Gastroesophageal sphincter (tissue), 4 donors: ENCODE results near the gene TENM3. TPM values are rescaled to one million over a fixed set of nuclear protein-coding genes. Genes with fewer than 3 reads are reported as not detected.

ENCODE experiments used
- ATAC-seq: fragments of 150-250 bp; one replicate; pipeline ENCODE4 v1.9.1; 2016; ENCODE audit warnings: mild to moderate bottlenecking, moderate library complexity
- H3K27ac ChIP-seq, 4 donors: fragments of 200-600 bp; sonication (generic) in 3 of 4; 1 replicate in 3 of 4; 2 replicates in 1 of 4; pipeline ENCODE4 v1.5.1; 2016 to 2019
- H3K27me3 ChIP-seq: fragments of 200-600 bp; sonication (generic); one replicate; pipeline ENCODE4 v1.5.1; 2019
- H3K36me3 ChIP-seq, 2 donors: fragments of 200-600 bp; sonication (generic); one replicate each; pipeline ENCODE4 v1.5.1; 2019; ENCODE audit warnings: control low read depth in 1 of 2
- H3K4me1 ChIP-seq, 3 donors: fragments of 200-600 bp; sonication (generic); 1 replicate in 2 of 3; 2 replicates in 1 of 3; pipeline ENCODE4 v1.5.1; 2016 to 2019; ENCODE audit warnings: control low read depth in 2 of 3
- H3K4me3 ChIP-seq, 2 donors: fragments of 200-600 bp; sonication (generic); one replicate each; pipeline ENCODE4 v1.5.1; 2019; ENCODE audit warnings: mild to moderate bottlenecking in 1 of 2, moderate library complexity in 1 of 2
- H3K9me3 ChIP-seq, 3 donors: fragments of 200-600 bp; sonication (generic); one replicate each; pipeline ENCODE4 v1.5.1; 2017 to 2019; ENCODE audit warnings: control low read depth in 2 of 3
- EP300 ChIP-seq: sonication (generic); formaldehyde crosslinking; IDR thresholded peaks from one replicate; pipeline ENCODE4 v1.6.1; 2017; ENCODE audit warnings: antibody characterized with exemption, mild to moderate bottlenecking
- POLR2A ChIP-seq, 2 donors: fragments of 450-650 bp; IDR thresholded peaks; one replicate each; pipeline ENCODE4 v1.6.1; 2017; ENCODE audit warnings: antibody characterized with exemption in 2 of 2, mild to moderate bottlenecking in 2 of 2, moderate library complexity in 1 of 2
- POLR2AphosphoS5 ChIP-seq: sonication (generic); formaldehyde crosslinking; IDR thresholded peaks from one replicate; pipeline ENCODE4 v1.6.1; 2017; ENCODE audit warnings: antibody characterized with exemption
- WGBS, 2 donors: methylation state at CpG; one replicate each; pipeline ENCODE4 v1.1.5; 2018; ENCODE audit warnings: low coverage in 1 of 2; 5-methylcytosine and 5-hydroxymethylcytosine counted together
- total RNA-seq, 4 donors: library from RNA; depleted of rRNA; stranded (reverse); fragments of >200 nt; gene quantifications; one replicate each; pipeline ENCODE4 v1.1.0, GENCODE V29; 2016
- TF ChIP-seq, protein P1 (sequence below), 4 experiments: fragments of 200-600 bp in 2 of 4; fragments of 450-650 bp in 2 of 4; sonication (generic) in 1 of 4; IDR thresholded peaks; one replicate each; pipeline ENCODE4 v1.5.1; 2017 to 2019; ENCODE audit warnings: antibody characterized with exemption in 4 of 4, mild to moderate bottlenecking in 2 of 4, moderate library complexity in 2 of 4

TENM3 gene
- total RNA-seq, 4 donors from 2014 or later = 8.2 to 39.9 (median 15.8) TPM

DNA sequence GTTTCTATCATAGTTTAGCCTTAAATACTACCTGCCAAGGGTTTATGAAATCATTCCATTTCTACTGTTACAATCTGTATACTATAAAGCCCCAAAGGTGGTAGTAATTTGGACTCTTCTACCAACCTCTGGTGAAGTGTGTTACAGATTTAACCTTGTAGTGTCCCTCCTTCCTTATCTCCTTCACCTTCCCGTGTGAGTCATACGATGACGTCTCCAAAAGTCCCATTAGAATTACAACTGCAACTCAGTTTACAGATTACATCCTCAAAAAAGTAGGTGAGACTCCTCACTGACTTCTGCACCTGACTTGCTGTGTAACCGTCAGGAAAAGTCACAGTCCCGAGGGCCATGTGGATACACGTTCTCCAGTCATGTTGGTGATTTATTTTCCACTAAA is 455.0 kb downstream of the TENM3 start:
- ATAC-seq = no peak
- no peaks in the 10 kb centered on the region for H3K36me3 ChIP-seq
- no peaks in the 10 kb centered on the region for H3K4me1 ChIP-seq
- no peaks in the 10 kb centered on the region for H3K9me3 ChIP-seq
- H3K27ac ChIP-seq = no peak overlapping the region
- H3K27me3 ChIP-seq = no peaks in the 10 kb centered on the region
- no peak for TF ChIP-seq POLR2A (IDR thresholded peaks at IDR 0.05)
- TF ChIP-seq POLR2AphosphoS5 = no peak
- TF ChIP-seq EP300 = no peak
- TF ChIP-seq, protein P1, sequence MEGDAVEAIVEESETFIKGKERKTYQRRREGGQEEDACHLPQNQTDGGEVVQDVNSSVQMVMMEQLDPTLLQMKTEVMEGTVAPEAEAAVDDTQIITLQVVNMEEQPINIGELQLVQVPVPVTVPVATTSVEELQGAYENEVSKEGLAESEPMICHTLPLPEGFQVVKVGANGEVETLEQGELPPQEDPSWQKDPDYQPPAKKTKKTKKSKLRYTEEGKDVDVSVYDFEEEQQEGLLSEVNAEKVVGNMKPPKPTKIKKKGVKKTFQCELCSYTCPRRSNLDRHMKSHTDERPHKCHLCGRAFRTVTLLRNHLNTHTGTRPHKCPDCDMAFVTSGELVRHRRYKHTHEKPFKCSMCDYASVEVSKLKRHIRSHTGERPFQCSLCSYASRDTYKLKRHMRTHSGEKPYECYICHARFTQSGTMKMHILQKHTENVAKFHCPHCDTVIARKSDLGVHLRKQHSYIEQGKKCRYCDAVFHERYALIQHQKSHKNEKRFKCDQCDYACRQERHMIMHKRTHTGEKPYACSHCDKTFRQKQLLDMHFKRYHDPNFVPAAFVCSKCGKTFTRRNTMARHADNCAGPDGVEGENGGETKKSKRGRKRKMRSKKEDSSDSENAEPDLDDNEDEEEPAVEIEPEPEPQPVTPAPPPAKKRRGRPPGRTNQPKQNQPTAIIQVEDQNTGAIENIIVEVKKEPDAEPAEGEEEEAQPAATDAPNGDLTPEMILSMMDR (IDR thresholded peaks at IDR 0.05) = no peak
- no peak overlapping the region for H3K4me3 ChIP-seq
- 76 to 81% methylated on average over 6 of the region's 6 CpGs for WGBS, 2 donors

DNA sequence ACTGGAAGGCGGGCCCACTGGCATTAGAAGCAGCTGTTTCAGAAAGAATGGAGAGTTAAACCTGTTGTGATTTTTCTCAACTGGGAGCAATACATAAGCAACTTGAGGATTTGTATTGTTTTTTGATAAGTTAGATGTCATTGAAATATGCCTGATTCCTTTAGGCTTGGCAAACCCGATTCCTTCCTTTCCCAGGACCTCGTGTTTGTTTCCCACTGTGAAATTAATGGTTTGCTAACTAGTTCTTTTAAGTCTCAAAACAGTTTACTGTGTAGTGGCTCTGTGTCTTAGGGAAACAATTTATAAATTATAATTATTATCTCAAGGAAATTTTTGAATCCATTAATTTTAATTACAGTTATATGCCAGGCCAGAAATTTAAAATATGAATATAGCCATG is 456.0 kb downstream of the TENM3 start:
- Histone ChIP-seq H3K27ac (no peak overlapping the region), H3K27me3 (no peaks in the 10 kb centered on the region), H3K4me1 (no peaks in the 10 kb centered on the region), H3K4me3 (no peak overlapping the region), H3K9me3 (no peaks in the 10 kb centered on the region), H3K36me3 (no peaks in the 10 kb centered on the region)
- WGBS, 2 donors = 43 to 68% methylated on average over 3 of the region's 3 CpGs
- TF ChIP-seq POLR2A (IDR thresholded peaks at IDR 0.05) (no peak), EP300 (no peak), POLR2AphosphoS5 (no peak)
- TF ChIP-seq, protein P1 (IDR thresholded peaks at IDR 0.05) = no peak
- no peak for ATAC-seq

DNA sequence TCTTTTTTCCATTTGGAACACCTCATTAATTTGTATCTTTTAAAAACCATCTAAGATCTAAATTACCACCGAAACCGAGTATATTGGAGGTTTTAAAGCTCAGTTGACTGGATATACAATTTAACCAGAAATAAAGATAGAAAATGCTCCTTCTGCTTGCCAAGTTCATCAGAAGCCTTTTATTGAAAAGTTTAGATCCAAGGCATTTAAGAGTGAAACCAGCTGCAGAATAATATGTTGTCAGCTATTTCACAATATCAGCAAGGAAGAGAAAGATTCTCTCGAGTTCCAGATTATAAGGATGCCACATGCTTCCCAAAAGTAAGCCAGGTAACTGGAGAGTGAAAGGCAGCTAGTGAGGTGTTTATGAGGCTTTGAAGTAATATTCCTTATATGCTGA is 456.6 kb downstream of the TENM3 start:
- H3K36me3 ChIP-seq = no peaks in the 10 kb centered on the region
- TF ChIP-seq EP300 (no peak), POLR2AphosphoS5 (no peak), POLR2A (IDR thresholded peaks at IDR 0.05) (no peak)
- TF ChIP-seq, protein P1 (IDR thresholded peaks at IDR 0.05) = no peak
- H3K9me3 ChIP-seq = no peaks in the 10 kb centered on the region
- no peak overlapping the region for H3K27ac ChIP-seq
- H3K27me3 ChIP-seq = no peaks in the 10 kb centered on the region
- no peaks in the 10 kb centered on the region for H3K4me1 ChIP-seq
- H3K4me3 ChIP-seq = no peak overlapping the region
- WGBS, 2 donors = 43 to 78% methylated on average over 3 of the region's 3 CpGs
- no peak for ATAC-seq

DNA sequence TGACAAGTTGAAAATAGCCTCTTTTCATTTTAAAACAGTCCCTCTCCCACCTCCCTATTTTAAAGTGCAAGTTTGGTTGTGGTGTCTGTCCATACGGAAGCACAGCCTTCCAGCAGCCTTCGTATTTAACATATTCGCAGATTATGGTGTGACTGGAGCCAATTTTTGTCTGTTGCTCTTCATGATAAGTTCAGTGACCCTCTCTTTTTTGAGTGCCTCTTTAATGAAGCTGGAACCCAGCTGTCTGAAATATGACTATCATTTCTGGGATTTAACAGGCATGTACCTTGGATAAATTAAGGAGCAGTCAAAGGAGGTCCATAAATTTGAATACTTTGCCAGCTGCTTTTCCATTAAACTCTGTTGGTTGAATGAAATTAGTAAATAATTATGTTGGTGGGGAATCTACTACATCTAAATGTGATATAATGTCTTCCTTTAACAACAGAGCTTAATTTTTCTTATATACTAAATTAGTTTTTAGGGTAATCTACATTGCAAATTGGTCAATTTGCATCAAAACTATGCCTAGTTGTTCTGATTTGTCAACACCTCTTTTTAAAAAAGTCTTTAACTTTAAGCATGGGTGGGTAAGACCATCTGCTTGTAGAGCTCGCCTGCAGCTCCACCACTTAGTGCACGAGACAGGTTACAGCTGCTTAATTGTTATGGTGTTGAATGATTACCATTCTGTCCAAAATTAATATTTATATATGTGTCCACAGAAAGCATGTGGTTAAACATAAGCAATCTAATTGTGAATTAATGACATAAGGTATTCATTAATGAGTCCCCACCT is 457.4 kb downstream of the TENM3 start:
- 79 to 86% methylated on average over 5 of the region's 5 CpGs for WGBS, 2 donors
- H3K27me3 ChIP-seq = no peaks in the 10 kb centered on the region
- no peak for ATAC-seq
- no peak overlapping the region for H3K27ac ChIP-seq
- TF ChIP-seq POLR2AphosphoS5 (no peak), EP300 (no peak)
- TF ChIP-seq, protein P1 (IDR thresholded peaks at IDR 0.05) = no peak
- no peaks in the 10 kb centered on the region for H3K36me3 ChIP-seq
- no peak overlapping the region for H3K4me3 ChIP-seq
- no peaks in the 10 kb centered on the region for H3K9me3 ChIP-seq
- H3K4me1 ChIP-seq = no peaks in the 10 kb centered on the region

DNA sequence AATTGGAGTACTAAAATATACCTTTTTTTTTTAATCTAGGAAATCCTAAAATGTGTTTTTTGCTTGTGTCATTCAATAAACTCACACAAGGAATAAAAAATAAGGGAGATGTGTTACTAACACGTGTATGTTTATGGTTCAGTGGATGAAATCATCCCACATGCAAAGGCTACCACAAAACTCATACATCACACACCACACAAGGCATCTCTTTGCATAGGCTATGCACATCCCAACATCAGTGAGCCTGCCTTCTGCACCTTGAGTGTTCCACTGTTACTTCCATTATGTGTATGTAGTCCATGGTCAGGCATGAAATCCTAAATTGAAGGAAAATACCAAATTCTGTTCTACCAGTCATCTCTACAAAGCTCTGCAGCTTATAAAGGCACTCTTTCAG is 460.9 kb downstream of the TENM3 start:
- Histone ChIP-seq H3K27me3 (no peaks in the 10 kb centered on the region), H3K9me3 (no peaks in the 10 kb centered on the region), H3K27ac (no peak overlapping the region), H3K4me1 (no peaks in the 10 kb centered on the region), H3K4me3 (no peak overlapping the region), H3K36me3 (no peaks in the 10 kb centered on the region)
- no peak for TF ChIP-seq POLR2AphosphoS5
- TF ChIP-seq POLR2A (IDR thresholded peaks at IDR 0.05) = no peak
- TF ChIP-seq EP300 = no peak
- TF ChIP-seq, protein P1 (IDR thresholded peaks at IDR 0.05) = no peak
- ATAC-seq = no peak
- WGBS, 2 donors = 45 to 56% methylated on average over 1 of the region's 1 CpG
